Measurements from ENCODE around the gene MACC1. TPM values are rescaled to one million over a fixed set of nuclear protein-coding genes. Genes with fewer than 3 reads are reported as not detected.

The MACC1 gene
- total and polyA plus RNA-seq, 9 of the 15 experiments (the other 6 are each of a cell fraction or from before 2014, with no cell fraction given), result 5.9 to 30.2 (median 10.4) TPM

- TF ChIP-seq, protein P1, sequence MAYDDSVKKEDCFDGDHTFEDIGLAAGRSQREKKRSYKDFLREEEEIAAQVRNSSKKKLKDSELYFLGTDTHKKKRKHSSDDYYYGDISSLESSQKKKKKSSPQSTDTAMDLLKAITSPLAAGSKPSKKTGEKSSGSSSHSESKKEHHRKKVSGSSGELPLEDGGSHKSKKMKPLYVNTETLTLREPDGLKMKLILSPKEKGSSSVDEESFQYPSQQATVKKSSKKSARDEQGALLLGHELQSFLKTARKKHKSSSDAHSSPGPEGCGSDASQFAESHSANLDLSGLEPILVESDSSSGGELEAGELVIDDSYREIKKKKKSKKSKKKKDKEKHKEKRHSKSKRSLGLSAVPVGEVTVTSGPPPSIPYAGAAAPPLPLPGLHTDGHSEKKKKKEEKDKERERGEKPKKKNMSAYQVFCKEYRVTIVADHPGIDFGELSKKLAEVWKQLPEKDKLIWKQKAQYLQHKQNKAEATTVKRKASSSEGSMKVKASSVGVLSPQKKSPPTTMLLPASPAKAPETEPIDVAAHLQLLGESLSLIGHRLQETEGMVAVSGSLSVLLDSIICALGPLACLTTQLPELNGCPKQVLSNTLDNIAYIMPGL (CRISPR knock-in tag; IDR thresholded peaks at IDR 0.05), result no peak
- TF ChIP-seq BACH1 (tag; IDR thresholded peaks at IDR 0.05) (no peak), ETV1 (tag; conservative IDR thresholded peaks at IDR 0.05; ENCODE audit: low read depth) (no peak), CTCF (IDR thresholded peaks at IDR 0.05 in 2 of 3, conservative IDR thresholded peaks at IDR 0.05 in 1 of 3; ENCODE audit: insufficient read depth in 2 of 3, low read depth in 1 of 3, low read length in 3 of 3) (peak; percentile 47 to 73 (median 69)), SP1 (CRISPR knock-in tag; IDR thresholded peaks at IDR 0.05) (no peak), ZKSCAN3 (CRISPR knock-in tag; IDR thresholded peaks at IDR 0.05) (no peak), ZBTB40 (IDR thresholded peaks at IDR 0.05) (no peak), ZBTB40 (CRISPR knock-in tag; IDR thresholded peaks at IDR 0.05) (no peak), ZNF668 (CRISPR knock-in tag; IDR thresholded peaks at IDR 0.05) (no peak), ELK1 (CRISPR knock-in tag; IDR thresholded peaks at IDR 0.05) (no peak), XRCC4 (IDR thresholded peaks at IDR 0.05; ENCODE audit: extremely low read depth, insufficient read depth, insufficient read length) (no peak), PHTF2 (CRISPR knock-in tag; IDR thresholded peaks at IDR 0.05) (no peak), RBM17 (IDR thresholded peaks at IDR 0.05; ENCODE audit: borderline replicate concordance, low read depth, low read length) (no peak)
Observed at GRCh38 chr7:20217193-20217948, at the start of gene MACC1 (continued).
